GM18508 (cell line): ENCODE results near the gene DYRK1A.
A peak's percentile ranks its signal among the peaks of the same experiment; 100 is the strongest.
"Not testable (repeated sequence)": the region's sequence is repeated elsewhere in the genome, so short reads cannot be mapped to it uniquely, and the experiment has no call there.

ENCODE experiments used
- ATAC-seq: cut with Tn5 transposase; IDR thresholded peaks from one replicate; pipeline ENCODE4 v1.9.1; 2021; ENCODE audit warnings: moderate number of reproducible peaks; ENCODE audit not compliant: insufficient read depth, unreplicated experiment

Gene DYRK1A

GRCh38 chr21:37541128-37541527 lies 174.6 kb downstream of the DYRK1A start:
- ATAC-seq = not testable (repeated sequence)

DNA sequence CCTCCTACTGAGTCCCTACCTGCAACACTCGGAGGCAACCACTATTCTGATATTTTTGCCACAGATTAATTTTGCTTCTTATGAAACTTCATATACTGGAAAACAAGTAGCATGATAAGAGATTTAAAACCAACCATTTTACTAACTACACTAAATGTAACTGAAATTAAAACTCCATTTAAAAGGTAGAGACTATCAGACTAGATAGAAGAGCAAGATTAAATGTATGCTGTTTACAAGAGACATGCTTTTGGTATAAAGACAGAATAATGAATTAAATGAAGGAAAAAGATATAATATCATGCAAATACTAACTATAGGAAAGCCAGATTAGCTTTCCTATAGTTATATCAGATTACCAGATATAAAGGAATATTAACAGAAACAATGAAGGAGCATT lies 175.9 kb downstream of the DYRK1A start:
- ATAC-seq = no peak

DNA sequence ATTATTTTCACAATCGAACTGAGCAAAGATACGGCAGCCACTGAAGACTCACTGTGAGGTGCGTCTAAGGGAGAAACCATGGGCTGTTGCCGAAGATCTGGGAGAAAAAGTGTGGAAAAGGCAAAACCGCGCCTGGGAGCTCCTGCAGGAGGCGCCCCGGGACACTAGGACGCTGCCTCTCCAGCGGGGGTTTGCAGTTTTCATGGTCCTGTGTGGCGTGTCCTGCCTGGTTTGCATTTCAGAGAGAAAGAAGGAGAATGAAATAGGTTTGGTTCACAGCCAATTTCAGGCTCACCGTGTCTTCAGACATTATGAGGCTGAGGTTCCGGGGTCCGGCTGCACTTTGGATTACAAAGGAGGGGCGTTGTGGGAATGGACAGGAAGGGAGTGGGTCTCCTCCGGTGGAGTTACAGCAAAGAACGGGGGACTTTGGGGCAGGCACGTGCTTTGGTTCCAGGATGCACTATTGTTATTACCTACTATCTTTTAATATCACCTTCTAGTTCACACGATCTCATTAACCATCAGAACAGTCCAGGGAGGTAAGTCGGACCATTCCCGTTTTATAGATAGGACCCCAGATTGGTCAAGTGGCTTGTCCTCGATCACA lies 179.8 kb downstream of the DYRK1A start:
- no peak for ATAC-seq

DNA sequence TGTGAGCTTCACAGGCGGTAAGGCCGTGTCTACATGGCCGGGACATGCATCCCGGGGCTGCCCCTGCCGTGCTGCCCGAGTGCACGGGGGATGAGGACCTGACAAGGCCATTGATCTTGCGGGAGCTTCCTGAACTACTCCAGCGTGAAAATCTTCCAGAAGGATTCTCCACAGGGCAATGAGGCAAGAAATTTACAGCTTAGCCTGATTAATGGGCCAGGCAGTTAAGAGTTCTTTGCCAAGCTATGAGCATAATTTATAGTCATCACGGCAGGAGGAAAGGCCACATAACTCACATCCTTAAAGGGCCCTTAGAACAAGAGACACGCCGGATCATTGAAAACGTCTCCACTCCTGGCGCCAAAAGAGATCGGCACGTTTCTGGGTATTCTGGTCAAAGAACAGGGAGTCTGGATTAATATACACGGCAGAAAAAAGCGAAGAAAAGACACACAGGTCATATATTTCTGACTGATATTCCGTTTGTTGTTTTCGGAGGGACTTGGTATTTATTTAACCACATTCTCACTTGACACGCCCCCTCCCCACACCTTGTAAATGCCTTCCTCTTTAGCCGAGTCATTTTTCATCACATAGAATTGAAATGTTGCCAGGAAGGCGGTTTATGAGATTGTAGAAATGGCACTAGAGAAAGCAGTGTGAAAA lies 180.5 kb downstream of the DYRK1A start:
- ATAC-seq = no peak

- ATAC-seq = no peak
These were observed 181.1 kb downstream of the DYRK1A start for GRCh38 chr21:37547615-37548200.

DNA sequence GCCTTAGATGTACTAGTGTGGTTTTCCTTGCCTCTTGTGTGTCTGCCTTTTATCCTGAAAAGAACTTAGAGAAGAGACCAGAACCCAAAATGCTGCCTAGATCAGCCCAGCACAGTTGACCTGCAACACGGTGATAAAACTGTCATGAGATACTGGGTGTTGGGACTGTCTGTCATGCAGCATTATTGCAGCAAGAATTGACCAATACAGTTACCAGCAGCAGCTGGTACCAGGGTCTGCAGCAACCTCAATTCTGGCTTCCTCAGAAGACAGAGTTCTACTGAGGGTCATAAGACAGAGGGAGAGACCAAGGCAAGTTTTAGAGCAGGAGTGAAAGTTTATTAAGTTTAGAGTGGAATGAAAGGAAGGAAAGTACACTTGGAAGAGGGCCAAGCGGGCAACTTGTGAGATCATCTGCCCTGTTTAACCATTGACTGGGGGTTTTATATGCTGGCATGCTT lies 182.0 kb downstream of the DYRK1A start:
- ATAC-seq = no peak

DNA sequence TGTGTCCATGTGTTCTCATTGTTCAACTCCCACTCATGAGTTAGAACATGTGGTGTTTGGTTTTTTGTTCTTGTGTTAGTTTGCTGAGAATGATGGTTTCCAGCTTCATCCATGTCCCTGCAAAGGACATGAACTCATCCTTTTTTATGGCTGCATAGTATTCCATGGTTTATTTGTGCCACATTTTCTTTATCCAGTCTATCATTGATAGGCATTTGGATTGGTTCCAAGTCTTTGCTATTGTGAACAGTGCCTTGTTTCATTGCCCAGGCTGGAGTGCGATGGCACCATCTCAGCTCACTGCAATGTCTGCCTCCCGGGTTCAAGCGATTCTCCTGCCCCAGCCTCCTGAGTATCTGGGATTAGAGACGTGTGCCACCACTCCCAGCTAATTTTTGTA lies 183.2 kb downstream of the DYRK1A start:
- not testable (repeated sequence) for ATAC-seq

GRCh38 chr21:37550157-37550556 lies 183.6 kb downstream of the DYRK1A start:
- no peak for ATAC-seq

DNA sequence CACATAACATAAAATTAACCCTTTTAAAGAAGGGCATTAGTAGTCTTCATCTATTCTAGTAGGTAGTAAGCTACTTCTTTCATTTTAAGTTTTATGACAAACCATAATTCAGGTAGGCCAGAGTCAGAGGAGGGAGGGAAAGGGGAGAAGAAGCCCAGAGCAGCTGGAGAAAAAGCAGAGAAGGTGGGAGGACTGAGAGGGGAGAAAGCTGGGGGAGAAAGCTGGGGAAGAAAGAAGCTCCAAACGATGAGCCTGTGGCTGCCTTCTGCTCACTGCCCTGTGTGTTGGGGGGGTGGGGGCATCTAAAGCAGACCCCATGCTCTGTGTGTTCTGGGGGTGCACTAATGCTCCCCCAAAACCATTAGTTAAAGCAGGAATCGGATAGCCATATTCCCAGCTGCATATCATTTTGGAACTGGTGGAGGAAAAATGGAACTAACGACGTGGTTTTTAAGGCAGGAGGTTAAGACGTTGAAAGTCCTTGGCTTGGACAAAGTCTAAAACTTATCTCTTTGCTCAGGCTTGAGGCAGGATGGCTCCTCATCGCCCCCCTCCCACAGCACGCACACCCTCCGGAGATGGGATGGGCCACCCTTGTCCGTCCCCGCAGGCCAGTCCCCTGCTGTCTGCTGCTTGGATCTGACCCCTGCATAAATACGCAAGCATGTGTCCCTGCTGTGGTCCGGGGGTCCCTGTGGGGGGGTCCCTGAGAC lies 184.2 kb downstream of the DYRK1A start:
- no peak for ATAC-seq

DNA sequence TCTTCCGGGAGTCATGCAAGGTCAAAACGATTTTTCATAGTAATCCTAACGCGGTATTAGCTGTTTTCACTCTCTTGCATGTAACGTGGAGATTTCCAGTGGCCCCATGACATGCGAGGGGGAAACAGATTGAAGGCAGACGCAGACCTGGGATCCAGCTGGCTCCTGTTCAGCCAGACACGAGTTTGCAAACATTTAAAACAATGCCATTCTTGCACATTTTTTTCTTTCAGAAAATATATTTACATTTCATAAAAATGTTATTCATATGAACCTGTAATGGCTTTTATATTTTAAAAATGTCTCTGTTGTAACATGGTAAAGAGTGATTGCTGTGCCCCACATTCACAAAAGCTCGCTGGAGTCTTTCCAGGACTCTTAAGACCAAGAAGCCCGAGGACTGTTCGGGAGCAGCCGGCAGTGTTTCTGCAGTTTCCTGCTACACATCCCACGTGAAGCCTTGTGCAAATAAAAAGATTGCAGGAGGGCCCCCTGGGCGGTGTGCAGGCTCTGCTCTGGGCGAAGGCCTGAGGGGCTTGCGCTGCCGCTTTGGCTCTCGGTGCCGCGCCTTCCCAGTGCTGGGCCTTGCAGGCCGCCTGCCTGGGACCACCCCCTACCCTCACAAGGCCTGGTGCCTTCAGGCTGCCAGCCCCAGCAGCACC lies 184.9 kb downstream of the DYRK1A start:
- ATAC-seq = no peak

DNA sequence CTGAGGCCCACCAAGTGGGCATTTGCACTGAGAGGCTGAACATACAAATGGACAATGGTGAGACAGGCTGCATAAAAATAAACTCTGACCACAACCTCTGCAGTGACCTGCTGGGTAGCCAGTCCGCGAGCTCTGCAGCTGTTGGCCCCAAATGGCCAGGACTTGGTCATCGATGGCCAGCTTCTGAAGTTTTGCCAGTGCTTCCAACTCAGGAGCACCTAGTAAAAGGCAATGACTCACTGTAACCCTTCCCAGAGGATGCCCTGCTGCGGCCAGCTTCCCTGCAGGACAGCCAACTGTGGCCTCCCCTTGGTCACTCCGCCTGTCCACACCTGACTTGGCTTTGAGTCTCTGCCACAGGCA lies 185.4 kb downstream of the DYRK1A start:
- no peak for ATAC-seq

DNA sequence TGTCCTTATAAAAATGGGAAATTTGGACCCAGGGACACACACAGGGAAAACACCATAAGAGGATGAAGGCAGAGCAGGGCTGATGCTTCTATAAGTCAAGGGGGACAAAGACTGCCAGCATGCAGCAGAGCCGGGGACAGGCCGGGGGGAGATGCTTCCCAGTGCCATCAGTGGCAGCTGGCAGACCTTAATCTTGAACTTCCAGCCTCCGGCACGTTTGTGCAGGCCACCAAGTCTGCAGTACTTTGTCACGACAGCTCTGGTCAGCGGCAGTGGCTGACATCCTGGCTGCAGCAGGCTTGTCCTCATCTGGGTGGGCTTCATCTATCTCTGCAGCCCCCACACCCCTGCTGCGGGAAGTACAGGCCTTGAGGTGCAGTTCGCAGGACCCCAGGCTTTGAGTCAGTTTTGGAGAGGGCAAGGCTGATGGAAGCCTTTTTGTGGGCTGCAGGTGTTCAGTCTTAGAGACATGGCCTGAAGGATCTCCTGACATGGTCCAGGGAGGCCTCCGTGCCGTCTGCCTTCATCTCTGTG lies 186.0 kb downstream of the DYRK1A start:
- ATAC-seq = no peak

GRCh38 chr21:37553078-37553481 lies 186.5 kb downstream of the DYRK1A start:
- ATAC-seq = no peak

- ATAC-seq = no peak
These were observed 188.2 kb downstream of the DYRK1A start for GRCh38 chr21:37554661-37555379.

- no peak for ATAC-seq
These were observed 189.2 kb downstream of the DYRK1A start for GRCh38 chr21:37555672-37556261.

DNA sequence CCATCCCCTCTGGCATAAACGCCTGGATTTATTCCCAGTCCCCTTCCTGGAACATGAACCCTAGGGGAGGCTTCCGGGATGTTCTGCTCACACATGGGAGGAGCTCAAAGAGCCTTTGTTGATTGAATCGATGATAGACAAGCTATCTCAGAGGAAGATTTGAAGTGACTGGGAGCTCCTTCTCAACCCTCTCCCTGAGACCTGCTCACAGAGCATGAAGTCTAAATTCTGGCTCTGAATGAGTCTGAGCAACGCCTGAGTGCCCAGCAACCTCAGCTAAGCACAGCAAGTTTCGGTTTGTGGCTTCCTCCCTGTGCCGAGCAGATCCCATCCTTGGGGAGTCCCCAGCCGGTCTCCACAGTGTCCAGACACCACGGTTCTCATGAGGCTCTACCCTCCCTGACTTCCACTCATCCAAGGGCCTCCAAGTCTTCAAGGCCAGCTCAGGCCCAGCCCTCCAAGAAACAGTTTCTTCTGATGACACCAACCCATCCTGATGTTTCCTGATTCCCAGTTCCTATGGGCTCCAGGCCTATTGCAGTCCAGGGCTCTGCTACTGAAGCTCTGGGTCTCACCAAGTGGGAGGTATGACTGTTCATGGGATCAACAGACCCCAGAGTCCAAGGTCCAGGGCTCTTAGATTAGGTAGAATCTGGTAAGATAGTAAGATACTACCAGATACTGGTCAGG lies 190.8 kb downstream of the DYRK1A start:
- peak; percentile 87 for ATAC-seq

DNA sequence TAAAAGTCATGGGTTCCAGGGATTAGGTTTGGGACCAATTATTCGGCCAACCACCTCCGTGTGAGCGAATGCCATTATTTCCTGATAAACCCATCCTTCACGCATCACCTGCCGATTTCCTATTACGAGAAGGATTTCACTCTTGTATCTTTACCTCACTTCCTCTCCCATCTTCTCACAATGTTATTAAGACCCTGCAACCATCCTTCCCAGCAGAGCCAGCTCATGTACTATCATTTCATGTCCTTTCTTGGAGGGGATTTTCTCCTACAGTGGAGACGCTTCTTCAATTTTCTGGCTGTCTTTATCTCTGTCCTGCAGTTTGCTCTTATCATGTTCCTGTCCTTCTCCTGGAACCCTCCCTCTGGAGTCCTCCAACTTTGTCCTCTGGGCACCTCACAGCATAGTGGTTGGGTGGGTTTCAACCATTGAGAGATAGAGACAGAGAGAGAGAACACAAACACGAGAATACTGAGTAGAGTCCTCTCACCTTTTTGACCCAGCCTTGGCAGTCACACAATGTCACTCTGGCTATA lies 192.2 kb downstream of the DYRK1A start:
- ATAC-seq = no peak

GRCh38 chr21:37560385-37560784 lies 193.8 kb downstream of the DYRK1A start:
- no peak for ATAC-seq

- ATAC-seq = no peak
These were observed 194.9 kb downstream of the DYRK1A start for GRCh38 chr21:37561506-37561905.
